ENCODE results near the gene FCRLB.

DNA sequence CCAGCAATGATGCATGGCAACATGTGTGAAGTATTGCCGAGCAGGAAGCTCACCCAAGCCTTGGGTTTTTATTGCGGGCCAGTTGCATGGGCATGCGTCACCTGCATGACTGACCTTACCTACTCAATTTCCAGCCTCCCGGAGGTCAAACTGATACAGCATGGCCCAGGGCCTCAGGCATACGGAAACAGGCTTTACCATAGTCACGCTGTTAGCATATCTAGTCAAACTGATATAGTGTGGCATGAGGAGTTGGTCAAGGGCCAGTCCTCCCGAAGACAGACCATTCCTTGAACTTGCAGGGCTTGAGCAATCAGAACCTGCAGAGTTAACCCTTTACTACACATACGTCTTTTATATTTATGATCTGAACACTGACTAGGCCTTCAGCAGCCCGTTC lies 21.9 kb downstream of the FCRLB start:
- TF ChIP-seq POLR2A (IDR thresholded peaks at IDR 0.05) = no peak
- TF ChIP-seq, protein P1, sequence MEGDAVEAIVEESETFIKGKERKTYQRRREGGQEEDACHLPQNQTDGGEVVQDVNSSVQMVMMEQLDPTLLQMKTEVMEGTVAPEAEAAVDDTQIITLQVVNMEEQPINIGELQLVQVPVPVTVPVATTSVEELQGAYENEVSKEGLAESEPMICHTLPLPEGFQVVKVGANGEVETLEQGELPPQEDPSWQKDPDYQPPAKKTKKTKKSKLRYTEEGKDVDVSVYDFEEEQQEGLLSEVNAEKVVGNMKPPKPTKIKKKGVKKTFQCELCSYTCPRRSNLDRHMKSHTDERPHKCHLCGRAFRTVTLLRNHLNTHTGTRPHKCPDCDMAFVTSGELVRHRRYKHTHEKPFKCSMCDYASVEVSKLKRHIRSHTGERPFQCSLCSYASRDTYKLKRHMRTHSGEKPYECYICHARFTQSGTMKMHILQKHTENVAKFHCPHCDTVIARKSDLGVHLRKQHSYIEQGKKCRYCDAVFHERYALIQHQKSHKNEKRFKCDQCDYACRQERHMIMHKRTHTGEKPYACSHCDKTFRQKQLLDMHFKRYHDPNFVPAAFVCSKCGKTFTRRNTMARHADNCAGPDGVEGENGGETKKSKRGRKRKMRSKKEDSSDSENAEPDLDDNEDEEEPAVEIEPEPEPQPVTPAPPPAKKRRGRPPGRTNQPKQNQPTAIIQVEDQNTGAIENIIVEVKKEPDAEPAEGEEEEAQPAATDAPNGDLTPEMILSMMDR (IDR thresholded peaks at IDR 0.05) = no peak
